NCI-H345 treated with DMSO at 0.1 percent for 48 hours (cell line): Measurements from ENCODE around the gene SH3BP5L.
"Not testable (repeated sequence)": the region's sequence is repeated elsewhere in the genome, so short reads cannot be mapped to it uniquely, and the experiment has no call there.

Source experiments
- DNase-seq: peaks from one replicate; lab custom pipeline; 2025; ENCODE audit not compliant: unreplicated experiment; lab: John Stamatoyannopoulos, UW

The SH3BP5L gene

DNA sequence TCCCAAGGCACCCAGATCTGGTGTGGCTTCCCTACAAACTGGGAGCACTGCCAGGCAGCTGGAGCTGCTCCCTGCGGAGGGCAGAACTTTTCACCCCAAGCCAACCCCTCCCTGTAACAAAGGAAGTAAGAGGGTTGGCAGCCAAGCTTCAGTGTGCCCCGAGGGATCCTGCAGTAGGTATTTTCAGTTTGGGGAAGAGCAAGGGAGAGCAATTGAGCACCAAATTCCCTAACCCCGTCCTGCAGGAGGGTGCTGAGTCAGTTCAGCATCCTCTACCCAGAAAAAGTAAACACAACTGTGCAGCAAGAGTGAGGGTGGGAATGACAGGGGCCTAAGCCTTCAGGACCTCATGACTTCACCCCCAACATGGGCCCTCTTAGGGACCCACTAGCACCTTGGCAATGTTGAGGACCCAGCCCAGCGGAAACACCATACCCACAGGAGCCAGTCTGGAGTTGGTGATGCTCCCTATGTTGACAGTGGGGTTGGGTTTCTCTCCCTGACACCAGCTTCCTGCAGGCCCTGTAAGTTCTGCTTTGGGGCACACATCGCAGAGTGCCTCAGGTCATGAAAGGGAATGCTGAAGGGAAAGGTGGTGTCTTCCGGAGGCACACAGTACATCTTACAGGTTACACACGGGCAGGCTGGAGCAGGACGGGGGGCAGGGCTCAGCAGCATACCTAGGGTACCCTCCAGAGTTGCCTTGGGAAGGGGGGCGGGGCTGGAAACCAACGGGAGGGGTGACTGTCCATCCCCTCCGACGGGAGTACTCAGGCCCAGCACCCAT lies 14.8 kb downstream of the SH3BP5L start:
- no peak for DNase-seq

DNA sequence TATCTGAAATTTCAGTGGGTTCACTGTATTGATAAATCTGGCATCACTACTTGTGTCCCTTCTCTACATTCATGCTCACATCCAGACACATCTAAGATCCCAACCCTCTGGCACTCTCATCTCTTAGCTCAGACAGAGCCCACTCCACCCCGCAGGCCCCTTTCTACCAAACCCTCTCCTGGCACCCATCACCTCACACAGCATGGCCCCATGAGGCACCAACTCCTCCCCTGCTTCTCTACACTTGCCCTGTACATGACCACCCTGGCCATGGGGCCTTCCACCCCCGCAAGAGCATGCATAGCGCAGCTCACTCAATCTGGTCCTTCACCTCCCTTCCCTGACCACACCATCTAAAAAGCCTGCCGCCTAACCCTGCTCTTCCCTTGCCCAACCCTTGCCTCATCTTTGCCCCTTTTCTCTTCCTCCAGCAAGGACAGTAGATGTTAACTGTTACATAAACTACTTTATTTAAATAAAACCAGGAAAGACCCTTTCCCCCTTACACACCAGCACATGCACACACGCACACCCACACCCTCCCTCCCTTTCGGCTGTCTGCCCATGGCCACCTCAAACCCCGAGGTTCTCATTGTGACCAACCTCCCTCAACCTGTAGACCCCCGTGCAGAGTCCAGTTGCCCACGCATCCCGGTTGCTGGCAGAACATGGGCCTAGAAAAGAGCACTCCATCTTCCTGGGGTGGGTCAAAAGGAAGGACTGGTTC lies 15.6 kb downstream of the SH3BP5L start:
- no peak for DNase-seq

DNA sequence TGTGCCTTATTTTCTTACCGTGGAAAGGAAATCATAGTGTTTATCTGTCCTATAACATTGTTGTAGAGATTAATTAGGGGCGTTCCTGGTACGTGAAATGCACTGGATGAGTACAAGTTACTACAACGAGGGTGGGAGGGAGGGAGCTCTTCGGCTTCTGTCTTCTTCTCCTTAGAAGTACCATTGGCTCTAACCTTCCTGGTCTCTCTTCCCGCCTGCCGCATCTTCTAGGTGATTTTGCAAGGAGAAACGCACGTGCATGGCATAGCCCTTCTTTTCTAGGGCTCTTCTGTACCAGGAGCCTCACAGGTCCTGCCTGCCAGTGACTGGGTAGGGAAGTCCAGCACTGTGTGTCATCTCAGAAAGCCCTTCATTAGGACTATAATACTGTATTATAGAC lies 16.8 kb downstream of the SH3BP5L start:
- no peak for DNase-seq

DNA sequence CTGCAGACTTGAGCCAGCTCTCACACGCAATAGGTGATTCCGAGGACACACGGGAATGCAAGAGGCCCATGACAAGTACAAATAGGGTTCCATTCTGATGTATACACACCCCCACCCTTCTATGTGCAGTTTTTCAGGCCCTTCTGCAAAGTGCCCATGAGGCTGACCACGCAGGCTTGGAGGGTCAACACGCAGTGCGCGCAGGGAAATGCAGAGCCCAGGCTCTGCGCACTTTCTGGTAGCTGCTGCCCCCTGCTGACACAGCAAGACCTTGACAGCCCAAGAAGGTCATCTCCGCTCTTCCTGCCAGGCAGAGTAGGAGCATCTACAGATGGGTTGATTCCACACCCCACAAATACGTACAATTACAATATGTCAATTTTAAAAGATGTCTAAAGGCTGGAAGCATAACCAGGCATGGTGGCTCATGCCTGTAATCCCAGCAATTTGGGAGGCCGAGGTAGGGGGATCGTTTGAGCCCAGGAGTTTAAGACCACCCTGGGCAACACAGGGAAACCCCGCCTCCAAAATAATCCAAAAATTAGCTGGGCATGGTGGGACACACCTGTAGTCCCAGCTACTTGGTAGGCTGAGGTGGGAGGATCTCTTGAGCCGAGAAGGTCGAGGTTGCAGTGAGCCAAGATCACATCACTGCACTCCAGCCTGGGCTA lies 18.5 kb downstream of the SH3BP5L start:
- no peak for DNase-seq

- no peak for DNase-seq
Measured at GRCh38 chr1:248805876-248806275, 19.8 kb downstream of the SH3BP5L start.

GRCh38 chr1:248804771-248805681 lies 20.7 kb downstream of the SH3BP5L start:
- no peak for DNase-seq

DNA sequence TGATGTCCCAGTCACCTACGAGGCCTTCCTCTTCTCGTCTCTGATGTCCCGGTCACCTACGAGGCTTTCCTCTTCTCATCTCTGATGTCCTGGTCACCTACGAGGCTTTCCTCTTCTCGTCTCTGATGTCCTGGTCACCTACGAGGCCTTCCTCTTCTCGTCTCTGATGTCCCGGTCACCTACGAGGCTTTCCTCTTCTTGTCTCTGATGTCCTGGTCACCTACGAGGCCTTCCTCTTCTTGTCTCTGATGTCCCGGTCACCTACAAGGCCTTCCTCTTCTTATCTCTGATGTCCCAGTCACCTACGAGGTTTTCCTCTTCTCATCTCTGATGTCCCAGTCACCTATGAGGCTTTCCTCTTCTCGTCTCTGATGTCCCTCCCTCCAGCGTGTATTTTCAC lies 22.2 kb downstream of the SH3BP5L start:
- DNase-seq: not testable (repeated sequence)

DNA sequence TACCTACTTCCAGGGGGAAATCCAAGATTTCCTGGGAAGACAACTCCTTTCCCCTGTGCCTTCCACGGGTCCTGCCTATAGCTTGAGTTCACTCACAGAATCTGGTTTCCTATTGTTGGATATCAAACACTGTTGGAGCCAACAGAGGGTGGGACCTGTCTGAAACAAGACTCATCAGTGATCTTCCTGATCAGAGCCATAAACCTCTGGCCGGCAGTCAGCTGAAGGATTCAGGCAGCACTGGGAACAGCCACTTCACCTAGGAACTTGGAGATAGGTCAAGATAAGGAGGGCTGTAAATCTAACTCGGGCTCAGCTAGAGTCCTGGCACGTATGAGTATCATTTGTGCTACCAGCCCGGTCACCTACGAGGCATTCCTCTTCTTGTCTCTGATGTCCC lies 23.3 kb downstream of the SH3BP5L start:
- no peak for DNase-seq

DNA sequence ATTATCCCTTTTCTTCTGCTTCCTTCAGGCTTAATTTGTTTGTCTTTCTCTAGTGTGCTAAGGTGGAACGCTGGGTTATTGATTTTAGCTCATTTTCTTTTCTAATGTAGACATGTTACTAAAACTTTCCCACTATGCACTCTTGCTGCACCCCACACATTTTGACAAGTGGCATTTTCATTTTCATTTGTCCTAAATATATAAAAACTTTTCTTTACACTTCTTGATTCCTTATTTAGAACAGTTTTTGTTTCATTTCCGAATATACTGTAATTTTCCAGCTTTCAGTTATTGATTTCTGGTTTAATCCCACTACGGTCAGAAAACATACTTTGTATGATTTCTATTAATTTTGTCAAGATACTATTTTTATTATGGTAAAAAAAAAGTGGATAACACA lies 25.3 kb downstream of the SH3BP5L start:
- no peak for DNase-seq

- DNase-seq: no peak
Measured at GRCh38 chr1:248798791-248799190, 26.9 kb downstream of the SH3BP5L start.

GRCh38 chr1:248794663-248795062 lies 31.1 kb downstream of the SH3BP5L start:
- not testable (repeated sequence) for DNase-seq

- DNase-seq: no peak
Measured at GRCh38 chr1:248793592-248793991, 32.1 kb downstream of the SH3BP5L start.

DNA sequence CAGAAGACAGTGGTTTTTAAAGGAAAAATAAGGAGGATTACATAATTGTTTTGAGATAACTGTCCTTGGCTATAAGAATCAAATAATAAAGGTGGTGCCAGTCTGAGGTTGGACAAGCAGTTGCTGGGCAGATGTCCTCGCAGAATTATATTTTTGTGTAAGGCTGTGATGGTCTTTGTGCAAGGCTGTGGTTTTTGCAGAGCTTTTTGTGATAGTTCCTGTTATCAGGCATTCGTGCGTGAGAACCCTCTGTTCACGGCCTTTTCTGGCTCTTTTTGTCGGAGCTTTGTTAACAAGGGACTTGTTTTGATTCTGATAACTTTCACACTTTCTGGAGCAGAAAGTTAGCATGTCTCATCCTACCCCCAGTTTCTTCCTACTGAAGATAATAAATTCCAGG lies 33.4 kb downstream of the SH3BP5L start:
- DNase-seq: no peak

DNA sequence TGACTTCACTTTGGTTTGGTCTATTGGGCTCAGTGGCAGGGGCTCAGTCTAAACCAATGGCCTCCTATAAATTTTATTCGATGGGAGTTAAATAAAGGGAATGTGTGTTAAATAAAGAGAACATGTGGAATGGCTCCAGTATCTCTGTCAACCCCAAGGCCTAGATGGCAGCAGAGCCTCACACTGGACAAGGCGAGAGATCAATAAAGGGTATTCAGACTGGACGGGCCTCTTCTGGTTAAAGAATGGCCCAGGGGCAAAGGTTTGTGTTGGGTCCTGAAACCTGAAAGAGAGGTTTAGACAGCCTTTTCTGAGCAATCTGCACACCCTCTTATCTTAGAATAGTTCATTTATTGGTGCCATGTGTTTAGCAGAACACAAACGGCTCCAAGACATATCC lies 34.7 kb downstream of the SH3BP5L start:
- DNase-seq: no peak

GRCh38 chr1:248790456-248790855 lies 35.3 kb downstream of the SH3BP5L start:
- no peak for DNase-seq

DNA sequence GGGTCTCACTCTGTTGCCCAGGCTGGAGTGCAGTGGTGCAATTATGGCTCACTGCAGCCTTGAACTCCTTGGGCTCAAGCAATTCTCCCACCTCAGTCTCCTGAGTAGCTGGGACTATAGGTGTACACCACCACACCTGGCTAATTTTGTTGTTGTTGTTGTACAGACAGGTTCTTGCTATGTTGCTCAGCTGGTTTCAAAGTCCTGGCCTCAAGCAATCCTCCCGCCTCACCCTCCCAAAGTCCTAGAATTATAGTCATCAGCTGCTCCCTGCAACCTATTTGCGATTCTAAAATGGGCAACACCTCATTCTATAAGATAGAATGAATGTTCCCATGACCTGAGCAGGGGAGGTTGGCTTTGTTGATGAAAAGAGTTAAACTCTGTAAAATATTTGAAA lies 36.4 kb downstream of the SH3BP5L start:
- DNase-seq: not testable (repeated sequence)

- DNase-seq: no peak
Measured at GRCh38 chr1:248788327-248788726, 37.4 kb downstream of the SH3BP5L start.

DNA sequence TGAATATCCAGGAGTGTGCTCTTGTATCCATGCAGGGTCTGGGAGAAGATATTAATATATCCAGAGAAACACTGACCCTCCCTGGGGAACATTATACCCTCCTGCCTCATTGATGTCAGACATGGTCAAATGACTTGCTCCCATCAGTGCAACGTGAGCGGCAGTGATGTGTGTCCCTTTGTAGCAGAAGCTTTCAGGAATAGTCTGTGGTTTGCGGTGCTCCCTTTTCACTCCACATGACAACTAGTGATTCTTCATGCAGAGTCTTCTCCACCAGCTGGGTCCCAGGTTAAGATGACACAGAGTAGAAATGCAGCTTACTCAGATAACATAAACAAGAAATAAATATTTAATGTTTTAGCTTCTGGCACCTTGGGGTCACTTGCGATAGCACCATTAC lies 38.3 kb downstream of the SH3BP5L start:
- DNase-seq: no peak

DNA sequence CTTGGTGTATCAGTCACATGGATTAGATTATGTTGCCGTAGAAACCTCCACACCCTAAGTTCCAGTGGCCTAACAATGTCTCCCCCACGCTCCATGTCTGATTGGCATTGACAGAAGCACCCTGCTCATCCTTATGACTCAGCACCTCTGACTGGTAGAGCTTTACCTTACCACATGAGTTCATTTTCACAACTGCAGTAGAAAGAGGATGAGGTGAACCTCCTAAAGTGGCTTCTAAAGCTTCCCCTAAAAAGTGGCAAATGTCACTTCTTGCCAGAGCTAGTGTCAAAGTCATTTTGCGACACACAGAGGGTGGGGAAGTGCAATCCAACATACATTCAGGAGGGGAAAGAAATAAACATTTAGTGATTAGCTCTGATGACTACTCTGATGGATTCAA lies 39.6 kb downstream of the SH3BP5L start:
- DNase-seq: no peak

GRCh38 chr1:248783367-248783766 lies 42.3 kb downstream of the SH3BP5L start:
- DNase-seq: no peak
